HepG2 (cell line): ENCODE data around the gene CCDC201. TPM values are rescaled to one million over a fixed set of nuclear protein-coding genes. Genes with fewer than 3 reads are reported as not detected.

ENCODE experiments used
- BORCS8-MEF2B ChIP-seq: sonication (generic); formaldehyde crosslinking; IDR thresholded peaks from 2 replicates; pipeline ENCODE4 v1.8.0; 2022; ENCODE audit warnings: mild to moderate bottlenecking, missing genetic modification reagents
- EHMT2 ChIP-seq: fragments of 200-600 bp; sonication (generic); IDR thresholded peaks from 2 replicates; pipeline ENCODE4 v1.7.0; 2017; ENCODE audit warnings: antibody characterized with exemption, low read depth, low read length, borderline replicate concordance
- ETV5 ChIP-seq: IDR thresholded peaks from 2 replicates; pipeline ENCODE4 v1.6.1; 2018; ENCODE audit warnings: missing biosample characterization, missing genetic modification reagents, inconsistent platforms, borderline replicate concordance
- EZH2 ChIP-seq: conservative IDR thresholded peaks from 2 replicates; pipeline ENCODE4 v1.6.1; 2012; ENCODE audit warnings: mild to moderate bottlenecking, low read depth, low read length, moderate library complexity
- FOXA3 ChIP-seq: IDR thresholded peaks from 2 replicates; pipeline ENCODE4 v1.6.1; 2016; ENCODE audit warnings: missing genetic modification reagents, missing compliant biosample characterization
- FOXJ3 ChIP-seq: sonication (generic); formaldehyde crosslinking; IDR thresholded peaks from 2 replicates; pipeline ENCODE4 v1.4.0; 2020; ENCODE audit warnings: missing genetic modification reagents, mild to moderate bottlenecking, borderline replicate concordance
- FOXO1 ChIP-seq: sonication (generic); formaldehyde crosslinking; IDR thresholded peaks from 2 replicates; pipeline ENCODE4 v1.4.0; 2020; ENCODE audit warnings: missing genetic modification reagents
- TBX3 ChIP-seq: fragments of 450-650 bp; IDR thresholded peaks from 2 replicates; pipeline ENCODE4 v1.6.1; 2017; ENCODE audit warnings: antibody characterized with exemption, mild to moderate bottlenecking, inconsistent platforms, borderline replicate concordance
- ZBTB21 ChIP-seq: sonication (generic); formaldehyde crosslinking; IDR thresholded peaks from 2 replicates; pipeline ENCODE4 v1.4.0; 2020; ENCODE audit warnings: missing genetic modification reagents
- ZBTB42 ChIP-seq: sonication (generic); formaldehyde crosslinking; IDR thresholded peaks from 2 replicates; pipeline ENCODE4 v1.5.0; 2020; ENCODE audit warnings: mild to moderate bottlenecking, missing genetic modification reagents
- ZNF251 ChIP-seq: sonication (generic); formaldehyde crosslinking; IDR thresholded peaks from 2 replicates; pipeline ENCODE4 v1.9.0; 2021; ENCODE audit warnings: mild to moderate bottlenecking, missing genetic modification reagents
- ZNF510 ChIP-seq: sonication (generic); formaldehyde crosslinking; IDR thresholded peaks from 2 replicates; pipeline ENCODE4 v1.4.0; 2020; ENCODE audit warnings: low read depth, mild to moderate bottlenecking, missing genetic modification reagents
- ZNF841 ChIP-seq: sonication (generic); formaldehyde crosslinking; IDR thresholded peaks from 2 replicates; pipeline ENCODE4 v1.8.1; 2023; ENCODE audit warnings: missing genetic modification reagents, borderline replicate concordance
- polyA plus RNA-seq, 8 experiments: library from polyadenylated mRNA; depleted of rRNA in 3 of 8; stranded (reverse) in 7 of 8; unstranded in 1 of 8; fragments of >200 nt; fragmentation: Illumina TruSeq in 4 of 8; extraction: Trizol in 4 of 8; gene quantifications; 2 replicates each; pipeline versions ENCODE4 v1.2.1 to v1.2.3, GENCODE V29; 2011 to 2016; ENCODE audit warnings: low read depth in 4 of 8, missing spikeins in 1 of 8, mixed read lengths in 1 of 8; ENCODE audit not compliant: insufficient read depth in 1 of 8
- total RNA-seq, 5 experiments: library from RNA; depleted of rRNA; stranded (reverse); fragments of >200 nt; fragmentation: Illumina TruSeq; extraction: Trizol; gene quantifications; 2 replicates each; pipeline ENCODE4 v1.2.3, GENCODE V29; 2016; ENCODE audit warnings: low read depth in 1 of 5
- TF ChIP-seq, protein P1 (sequence below): IDR thresholded peaks from 2 replicates; pipeline ENCODE4 v1.6.1; 2016; ENCODE audit warnings: control low read depth
- TF ChIP-seq, protein P2 (sequence below): sonication (generic); formaldehyde crosslinking; IDR thresholded peaks from 2 replicates; pipeline ENCODE4 v1.5.1; 2020; ENCODE audit warnings: mild to moderate bottlenecking, moderate library complexity, missing genetic modification reagents
- TF ChIP-seq, protein P3 (sequence below), 2 experiments: sonication (generic) in 1 of 2; formaldehyde crosslinking in 1 of 2; IDR thresholded peaks; 2 replicates each; pipeline versions ENCODE4 v1.4.0 to v1.6.1; 2016 to 2020; ENCODE audit warnings: borderline replicate concordance in 1 of 2, low read depth in 1 of 2, mild to moderate bottlenecking in 1 of 2, missing genetic modification reagents in 1 of 2
- TF ChIP-seq, protein P4 (sequence below): sonication (generic); formaldehyde crosslinking; IDR thresholded peaks from 2 replicates; pipeline ENCODE4 v1.4.0; 2020; ENCODE audit warnings: low read depth, missing genetic modification reagents

The CCDC201 gene
- total and polyA plus RNA-seq, 2 of the 13 experiments (the other 11 are each of a cell fraction or from before 2014, with no cell fraction given): 0.92 TPM; not detected in 1

DNA sequence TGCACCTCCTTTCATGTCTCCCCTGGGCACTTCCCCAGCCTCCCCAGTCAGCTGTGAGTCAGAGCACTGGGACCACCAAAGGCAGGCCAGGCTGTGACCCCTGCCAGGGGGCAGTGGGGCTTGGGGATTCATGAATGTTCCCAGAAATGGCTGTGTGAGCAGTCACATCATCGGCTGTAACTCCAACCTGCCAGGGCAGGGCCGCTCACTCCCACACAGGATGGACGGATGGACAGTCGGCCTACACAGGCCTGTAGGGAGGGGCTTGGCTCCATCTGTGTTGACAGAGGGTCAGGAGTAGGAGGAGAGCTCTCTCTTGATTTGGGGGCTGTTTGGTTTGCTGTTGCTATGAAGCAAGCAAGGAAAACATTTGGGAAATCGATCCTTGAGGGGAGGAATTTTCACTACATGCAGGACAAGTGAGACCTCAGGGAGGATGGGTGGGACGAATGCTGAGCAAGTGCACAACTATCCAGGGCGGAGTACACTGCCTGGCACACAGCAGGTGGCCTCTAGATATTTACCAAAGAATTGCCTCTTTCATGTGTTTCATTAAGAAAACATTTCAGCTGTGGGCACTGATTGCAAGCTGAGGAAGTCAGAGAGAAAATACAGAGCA, 12.5 kb upstream of the CCDC201 start (continued):
- TF ChIP-seq BORCS8-MEF2B (CRISPR knock-in tag): peak; percentile 89
- no peak; the same call in 1 of the 2 replicates for TF ChIP-seq EHMT2
- TF ChIP-seq TBX3: peak; percentile 68; the same call in 1 of the 2 replicates
- TF ChIP-seq ZBTB21: no peak
- no peak for TF ChIP-seq ZNF841 (CRISPR knock-in tag)
- TF ChIP-seq, protein P1, sequence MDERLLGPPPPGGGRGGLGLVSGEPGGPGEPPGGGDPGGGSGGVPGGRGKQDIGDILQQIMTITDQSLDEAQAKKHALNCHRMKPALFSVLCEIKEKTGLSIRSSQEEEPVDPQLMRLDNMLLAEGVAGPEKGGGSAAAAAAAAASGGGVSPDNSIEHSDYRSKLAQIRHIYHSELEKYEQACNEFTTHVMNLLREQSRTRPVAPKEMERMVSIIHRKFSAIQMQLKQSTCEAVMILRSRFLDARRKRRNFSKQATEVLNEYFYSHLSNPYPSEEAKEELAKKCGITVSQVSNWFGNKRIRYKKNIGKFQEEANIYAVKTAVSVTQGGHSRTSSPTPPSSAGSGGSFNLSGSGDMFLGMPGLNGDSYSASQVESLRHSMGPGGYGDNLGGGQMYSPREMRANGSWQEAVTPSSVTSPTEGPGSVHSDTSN (CRISPR knock-in tag): no peak
- TF ChIP-seq, protein P2, sequence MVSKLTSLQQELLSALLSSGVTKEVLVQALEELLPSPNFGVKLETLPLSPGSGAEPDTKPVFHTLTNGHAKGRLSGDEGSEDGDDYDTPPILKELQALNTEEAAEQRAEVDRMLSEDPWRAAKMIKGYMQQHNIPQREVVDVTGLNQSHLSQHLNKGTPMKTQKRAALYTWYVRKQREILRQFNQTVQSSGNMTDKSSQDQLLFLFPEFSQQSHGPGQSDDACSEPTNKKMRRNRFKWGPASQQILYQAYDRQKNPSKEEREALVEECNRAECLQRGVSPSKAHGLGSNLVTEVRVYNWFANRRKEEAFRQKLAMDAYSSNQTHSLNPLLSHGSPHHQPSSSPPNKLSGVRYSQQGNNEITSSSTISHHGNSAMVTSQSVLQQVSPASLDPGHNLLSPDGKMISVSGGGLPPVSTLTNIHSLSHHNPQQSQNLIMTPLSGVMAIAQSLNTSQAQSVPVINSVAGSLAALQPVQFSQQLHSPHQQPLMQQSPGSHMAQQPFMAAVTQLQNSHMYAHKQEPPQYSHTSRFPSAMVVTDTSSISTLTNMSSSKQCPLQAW (CRISPR knock-in tag): peak; percentile 95
- no peak for TF ChIP-seq EZH2
- TF ChIP-seq ZNF510: no peak
- TF ChIP-seq, protein P3, sequence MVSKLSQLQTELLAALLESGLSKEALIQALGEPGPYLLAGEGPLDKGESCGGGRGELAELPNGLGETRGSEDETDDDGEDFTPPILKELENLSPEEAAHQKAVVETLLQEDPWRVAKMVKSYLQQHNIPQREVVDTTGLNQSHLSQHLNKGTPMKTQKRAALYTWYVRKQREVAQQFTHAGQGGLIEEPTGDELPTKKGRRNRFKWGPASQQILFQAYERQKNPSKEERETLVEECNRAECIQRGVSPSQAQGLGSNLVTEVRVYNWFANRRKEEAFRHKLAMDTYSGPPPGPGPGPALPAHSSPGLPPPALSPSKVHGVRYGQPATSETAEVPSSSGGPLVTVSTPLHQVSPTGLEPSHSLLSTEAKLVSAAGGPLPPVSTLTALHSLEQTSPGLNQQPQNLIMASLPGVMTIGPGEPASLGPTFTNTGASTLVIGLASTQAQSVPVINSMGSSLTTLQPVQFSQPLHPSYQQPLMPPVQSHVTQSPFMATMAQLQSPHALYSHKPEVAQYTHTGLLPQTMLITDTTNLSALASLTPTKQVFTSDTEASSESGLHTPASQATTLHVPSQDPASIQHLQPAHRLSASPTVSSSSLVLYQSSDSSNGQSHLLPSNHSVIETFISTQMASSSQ (IDR thresholded peaks at IDR 0.05; ENCODE audit: low read depth): peak; percentile 86
- TF ChIP-seq, protein P3 (CRISPR knock-in tag; IDR thresholded peaks at IDR 0.05; ENCODE audit: borderline replicate concordance): peak; percentile 91
- peak; percentile 99 for TF ChIP-seq FOXJ3 (CRISPR knock-in tag)
- no peak for TF ChIP-seq ZNF251 (CRISPR knock-in tag)
- TF ChIP-seq FOXA3 (CRISPR knock-in tag): peak; percentile 99
- TF ChIP-seq FOXO1 (CRISPR knock-in tag): peak; percentile 100
- TF ChIP-seq ETV5 (CRISPR knock-in tag): peak; percentile 98; the same call in 1 of the 2 replicates
- TF ChIP-seq ZBTB42 (CRISPR knock-in tag): no peak
- TF ChIP-seq, protein P4, sequence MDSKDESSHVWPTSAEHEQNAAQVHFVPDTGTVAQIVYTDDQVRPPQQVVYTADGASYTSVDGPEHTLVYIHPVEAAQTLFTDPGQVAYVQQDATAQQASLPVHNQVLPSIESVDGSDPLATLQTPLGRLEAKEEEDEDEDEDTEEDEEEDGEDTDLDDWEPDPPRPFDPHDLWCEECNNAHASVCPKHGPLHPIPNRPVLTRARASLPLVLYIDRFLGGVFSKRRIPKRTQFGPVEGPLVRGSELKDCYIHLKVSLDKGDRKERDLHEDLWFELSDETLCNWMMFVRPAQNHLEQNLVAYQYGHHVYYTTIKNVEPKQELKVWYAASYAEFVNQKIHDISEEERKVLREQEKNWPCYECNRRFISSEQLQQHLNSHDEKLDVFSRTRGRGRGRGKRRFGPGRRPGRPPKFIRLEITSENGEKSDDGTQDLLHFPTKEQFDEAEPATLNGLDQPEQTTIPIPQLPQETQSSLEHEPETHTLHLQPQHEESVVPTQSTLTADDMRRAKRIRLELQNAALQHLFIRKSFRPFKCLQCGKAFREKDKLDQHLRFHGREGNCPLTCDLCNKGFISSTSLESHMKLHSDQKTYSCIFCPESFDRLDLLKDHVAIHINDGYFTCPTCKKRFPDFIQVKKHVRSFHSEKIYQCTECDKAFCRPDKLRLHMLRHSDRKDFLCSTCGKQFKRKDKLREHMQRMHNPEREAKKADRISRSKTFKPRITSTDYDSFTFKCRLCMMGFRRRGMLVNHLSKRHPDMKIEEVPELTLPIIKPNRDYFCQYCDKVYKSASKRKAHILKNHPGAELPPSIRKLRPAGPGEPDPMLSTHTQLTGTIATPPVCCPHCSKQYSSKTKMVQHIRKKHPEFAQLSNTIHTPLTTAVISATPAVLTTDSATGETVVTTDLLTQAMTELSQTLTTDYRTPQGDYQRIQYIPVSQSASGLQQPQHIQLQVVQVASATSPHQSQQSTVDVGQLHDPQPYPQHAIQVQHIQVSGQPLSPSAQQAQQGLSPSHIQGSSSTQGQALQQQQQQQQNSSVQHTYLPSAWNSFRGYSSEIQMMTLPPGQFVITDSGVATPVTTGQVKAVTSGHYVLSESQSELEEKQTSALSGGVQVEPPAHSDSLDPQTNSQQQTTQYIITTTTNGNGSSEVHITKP (CRISPR knock-in tag): peak; percentile 87
